GM21390 (cell line): ENCODE measurements around the gene ZNF14.
"Not testable (repeated sequence)": the region's sequence is repeated elsewhere in the genome, so short reads cannot be mapped to it uniquely, and the experiment has no call there.

ENCODE experiments used
- ATAC-seq: cut with Tn5 transposase; IDR thresholded peaks from one replicate; pipeline ENCODE4 v1.9.1; 2021; ENCODE audit not compliant: unreplicated experiment

ZNF14 gene

GRCh38 chr19:19696386-19696785, 36.5 kb downstream of the ZNF14 start:
- ATAC-seq = no peak

- no peak for ATAC-seq
Observed at GRCh38 chr19:19691683-19692082, 41.2 kb downstream of the ZNF14 start.

- not testable (repeated sequence) for ATAC-seq
Observed at GRCh38 chr19:19689023-19689422, 43.9 kb downstream of the ZNF14 start.

DNA sequence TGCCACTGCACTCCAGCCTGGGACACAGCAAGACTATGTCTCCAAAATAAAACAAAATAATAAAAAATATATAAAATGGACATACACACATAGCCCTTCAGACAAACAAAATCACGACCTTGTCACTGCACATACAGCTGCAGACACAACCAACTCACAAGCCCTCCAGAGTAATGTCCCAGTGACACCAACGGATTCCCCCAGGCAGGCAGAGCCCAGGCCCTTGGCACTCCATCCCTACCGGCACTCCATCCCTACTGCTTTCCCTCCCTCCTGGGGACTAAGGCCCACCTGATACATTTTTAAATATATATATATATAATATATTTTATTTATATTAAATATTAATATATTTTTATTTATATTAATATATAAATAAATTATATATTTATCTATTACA, 45.8 kb downstream of the ZNF14 start:
- ATAC-seq = no peak

GRCh38 chr19:19686580-19686979, 46.3 kb downstream of the ZNF14 start:
- ATAC-seq = no peak

- ATAC-seq = not testable (repeated sequence)
Observed at GRCh38 chr19:19686119-19686518, 46.8 kb downstream of the ZNF14 start.

- ATAC-seq = no peak
Observed at GRCh38 chr19:19679176-19680073, 53.5 kb downstream of the ZNF14 start.

GRCh38 chr19:19677579-19677978, 55.3 kb downstream of the ZNF14 start:
- ATAC-seq = no peak

DNA sequence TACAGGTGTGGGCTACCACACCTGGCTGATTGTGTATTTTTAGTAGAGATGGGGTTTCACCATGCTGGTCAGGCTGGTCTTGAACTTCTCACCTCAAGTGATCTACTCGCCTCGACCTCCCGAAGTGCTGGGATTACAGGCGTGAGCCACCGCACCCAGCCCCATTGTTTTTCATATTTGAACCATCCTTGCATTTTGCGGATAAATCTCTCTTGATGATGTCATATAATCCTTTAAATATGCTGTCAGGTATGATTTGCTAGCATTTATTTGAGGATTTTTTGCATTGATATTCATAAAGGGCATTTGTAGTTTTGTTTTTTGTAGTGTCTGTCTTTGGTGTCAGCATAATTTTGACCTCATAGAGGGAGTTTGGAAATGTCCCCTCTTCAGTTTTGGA, 58.6 kb downstream of the ZNF14 start:
- no peak for ATAC-seq

DNA sequence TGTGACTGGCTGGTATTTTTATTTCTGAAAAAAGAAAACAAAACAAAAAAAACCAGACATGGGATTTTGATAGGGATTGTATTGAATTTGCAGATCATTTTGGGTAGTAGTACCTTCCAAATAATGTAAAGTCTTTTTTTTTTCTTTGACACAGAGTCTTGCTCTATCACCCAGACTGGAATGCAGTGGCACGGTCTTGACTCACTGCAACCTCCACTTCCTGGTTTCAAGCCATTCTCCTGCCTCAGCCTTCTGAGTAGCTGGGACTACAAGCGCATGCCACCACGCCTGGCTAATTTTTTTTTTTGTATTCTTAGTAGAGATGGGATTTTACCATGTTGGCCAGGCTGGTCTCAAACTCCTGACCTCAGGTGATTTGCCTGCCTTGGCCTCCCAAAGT, 60.1 kb downstream of the ZNF14 start:
- no peak for ATAC-seq

DNA sequence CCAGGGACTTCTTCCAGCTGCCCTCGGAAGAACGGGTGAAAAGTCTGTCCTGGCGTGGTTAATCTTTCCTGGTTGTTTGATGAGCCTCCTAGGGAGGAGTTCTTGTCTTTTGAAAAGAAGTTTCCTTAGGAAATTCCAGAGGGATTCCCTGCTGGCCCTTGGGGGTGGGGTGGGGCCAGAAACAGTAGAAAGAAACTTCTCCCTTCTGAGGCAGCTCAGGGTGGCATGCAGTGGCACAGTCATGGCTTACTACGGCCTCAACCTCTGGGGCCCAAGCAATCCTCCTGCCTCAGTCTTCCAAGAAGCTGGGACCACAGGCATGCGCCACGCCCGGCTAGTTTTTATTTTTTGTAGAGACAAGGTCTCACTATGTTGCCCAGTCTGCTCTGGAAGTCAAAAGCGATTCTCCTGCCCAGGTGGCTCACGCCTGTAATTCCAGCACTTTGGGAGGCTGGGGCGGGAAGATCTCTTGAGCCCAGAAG, 62.8 kb downstream of the ZNF14 start:
- no peak for ATAC-seq

DNA sequence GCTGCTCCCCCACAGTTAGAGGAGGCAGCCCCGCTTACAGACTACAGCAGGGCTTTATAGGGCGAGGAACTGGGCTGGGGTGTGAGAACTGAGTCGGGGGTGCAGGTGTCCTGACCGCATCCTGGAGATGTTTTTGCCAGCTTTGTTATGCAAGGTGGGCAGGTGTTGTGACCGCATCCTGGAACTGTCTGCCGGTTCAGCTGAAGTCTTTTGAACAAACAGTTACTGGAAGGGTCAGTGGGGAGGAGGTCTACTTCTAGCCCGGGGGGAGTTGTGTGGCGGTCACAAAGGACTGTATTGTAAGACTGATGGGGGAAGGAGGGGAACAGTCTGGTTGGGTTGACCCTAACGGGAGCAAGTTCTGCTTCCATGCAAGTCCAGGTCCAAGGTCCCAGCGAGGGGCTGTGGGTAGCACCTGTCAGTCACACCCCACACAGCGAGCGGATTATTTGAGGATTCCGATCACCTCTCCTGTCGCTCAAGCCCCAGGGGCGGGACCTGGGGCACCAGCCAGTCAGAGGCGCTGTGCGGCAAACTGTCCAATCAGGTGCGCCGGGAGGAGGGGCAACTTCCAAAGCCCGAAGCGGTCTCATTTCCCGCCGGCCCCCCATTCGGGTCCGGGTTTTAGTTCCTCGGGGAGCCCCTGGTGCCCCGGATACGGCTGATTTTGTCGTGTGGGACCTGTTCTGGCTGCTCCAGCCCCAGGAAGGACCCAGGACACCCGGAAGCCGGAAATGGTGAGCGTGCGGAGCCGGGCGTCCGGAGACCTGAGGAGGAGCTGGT, 64.5 kb downstream of the ZNF14 start, which contains the start of gene ZNF101:
Gene ZNF101 (plus strand): TSS at position 610 of the 783 bp plus-strand sequence. CDS start 125 bp downstream, at position 735.
- ATAC-seq = peak; percentile 64

- ATAC-seq = not testable (repeated sequence)
Observed at GRCh38 chr19:19665420-19665948, 67.4 kb downstream of the ZNF14 start.

- ATAC-seq = peak; percentile 69
Observed at GRCh38 chr19:19663256-19664120, 69.4 kb downstream of the ZNF14 start, which contains the start of gene ATP13A1. Gene ATP13A1, minus strand, starts transcription at chr19:19663676. Its CDS starts 10 bp downstream, at chr19:19663666.

GRCh38 chr19:19662871-19663255, 70.0 kb downstream of the ZNF14 start:
- no peak for ATAC-seq

- ATAC-seq = no peak
Observed at GRCh38 chr19:19662344-19662743, 70.6 kb downstream of the ZNF14 start.

GRCh38 chr19:19661675-19662251, 71.1 kb downstream of the ZNF14 start:
- ATAC-seq = peak; percentile 42

DNA sequence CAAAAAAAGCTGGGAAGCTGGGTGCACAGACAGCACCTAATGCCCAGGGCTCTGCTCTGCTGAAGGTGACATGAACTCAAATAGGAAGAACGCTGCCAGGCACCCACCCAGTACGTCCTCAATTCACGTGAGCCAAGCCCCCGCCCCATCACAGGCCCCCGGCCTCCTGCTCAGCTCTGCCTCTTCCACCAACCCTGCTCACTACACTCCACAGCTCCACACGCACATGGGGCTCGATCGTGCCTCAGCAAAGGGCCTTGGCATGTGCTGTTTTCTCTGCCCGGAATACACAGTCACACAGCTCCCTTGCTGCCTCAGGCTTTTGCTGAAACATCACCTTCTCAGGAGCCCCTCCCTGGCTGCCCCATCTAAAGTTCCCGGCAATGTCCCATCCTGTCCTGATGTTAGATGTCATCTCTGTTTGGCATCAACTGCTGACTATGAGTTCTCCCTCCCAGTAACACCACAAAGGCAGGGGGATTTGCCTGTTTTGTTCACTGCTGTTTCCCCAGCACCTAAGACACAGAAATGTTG, 71.7 kb downstream of the ZNF14 start:
- ATAC-seq = no peak
